Ammon's horn (tissue), 1 donor: ENCODE results near the gene TOGARAM1.

Source experiments
- DNase-seq: peaks from one replicate; pipeline ENCODE4 v3.0.0-alpha.2; 2016; ENCODE audit warnings: low spot score

The TOGARAM1 gene

GRCh38 chr14:44961554-44962333 is at the start of gene TOGARAM1, which contains the start of gene KLHL28:
TOGARAM1 (plus strand) TSS chr14:44962190; CDS start chr14:44962422, 232 bp downstream.
KLHL28 (minus strand) TSS chr14:44961947; CDS start chr14:44945928, 16,019 bp downstream.
- peak; percentile 100 for DNase-seq

GRCh38 chr14:44914849-44915248 is 47.1 kb upstream of the TOGARAM1 start:
- DNase-seq: no peak

- no peak for DNase-seq
Measured at GRCh38 chr14:44928793-44929192, 33.2 kb upstream of the TOGARAM1 start.

- no peak for DNase-seq
Measured at GRCh38 chr14:44935155-44935554, 26.8 kb upstream of the TOGARAM1 start.

GRCh38 chr14:44937547-44937946 is 24.4 kb upstream of the TOGARAM1 start:
- no peak for DNase-seq

GRCh38 chr14:44940211-44940610 is 21.8 kb upstream of the TOGARAM1 start:
- no peak for DNase-seq

GRCh38 chr14:44940944-44941343 is 21.0 kb upstream of the TOGARAM1 start:
- DNase-seq: no peak

- DNase-seq: no peak
Measured at GRCh38 chr14:44941591-44941990, 20.4 kb upstream of the TOGARAM1 start.

- no peak for DNase-seq
Measured at GRCh38 chr14:44942436-44942835, 19.6 kb upstream of the TOGARAM1 start.

GRCh38 chr14:44944107-44944506 is 17.9 kb upstream of the TOGARAM1 start:
- no peak for DNase-seq

- DNase-seq: peak; percentile 5
Measured at GRCh38 chr14:44945264-44945663, 16.7 kb upstream of the TOGARAM1 start.

GRCh38 chr14:44951051-44951450 is 10.9 kb upstream of the TOGARAM1 start:
- DNase-seq: no peak

- no peak for DNase-seq
Measured at GRCh38 chr14:44952391-44953110, 9.4 kb upstream of the TOGARAM1 start.

- no peak for DNase-seq
Measured at GRCh38 chr14:44954750-44955149, 7.2 kb upstream of the TOGARAM1 start.

GRCh38 chr14:44955528-44955927 is 6.5 kb upstream of the TOGARAM1 start:
- no peak for DNase-seq

- DNase-seq: no peak
Measured at GRCh38 chr14:44956866-44957265, 5.1 kb upstream of the TOGARAM1 start.

GRCh38 chr14:44959538-44959937 is 2.5 kb upstream of the TOGARAM1 start:
- no peak for DNase-seq

GRCh38 chr14:44960146-44960545 is 1.8 kb upstream of the TOGARAM1 start:
- no peak for DNase-seq

GRCh38 chr14:44960646-44961045 is 1.3 kb upstream of the TOGARAM1 start:
- no peak for DNase-seq

GRCh38 chr14:44961151-44961553 is 838 bp upstream of the TOGARAM1 start:
- DNase-seq: peak; percentile 69

GRCh38 chr14:44962334-44963043 is 499 bp downstream of the TOGARAM1 start:
- peak; percentile 69 for DNase-seq

GRCh38 chr14:44963044-44963528 is 1.1 kb downstream of the TOGARAM1 start:
- no peak for DNase-seq
